Colonic mucosa (tissue), 4 donors: ENCODE measurements around the gene HNRNPUL1. TPM values are rescaled to one million over a fixed set of nuclear protein-coding genes. Genes with fewer than 3 reads are reported as not detected.

Experiments used
- DNase-seq: peaks from one replicate; pipeline ENCODE4 v3.0.0-alpha.2; 2020
- H3K27ac ChIP-seq: fragments of 200-600 bp; one replicate; pipeline ENCODE4 v1.8.0; 2021
- H3K27me3 ChIP-seq: fragments of 200-600 bp; one replicate; pipeline ENCODE4 v1.8.0; 2021
- H3K36me3 ChIP-seq: fragments of 200-600 bp; one replicate; pipeline ENCODE4 v1.8.0; 2021
- H3K4me1 ChIP-seq: fragments of 200-600 bp; one replicate; pipeline ENCODE4 v1.8.0; 2021; ENCODE audit warnings: mild to moderate bottlenecking
- H3K4me3 ChIP-seq: fragments of 200-600 bp; one replicate; pipeline ENCODE4 v1.8.0; 2021
- H3K9ac ChIP-seq, 2 donors: one replicate each; pipeline ENCODE4 v1.7.0; 2013; ENCODE audit warnings: control low read depth in 2 of 2, low read depth in 2 of 2, low read length in 2 of 2
- H3K9me3 ChIP-seq: fragments of 200-600 bp; one replicate; pipeline ENCODE4 v1.8.0; 2021
- CTCF ChIP-seq: fragments of 200-600 bp; IDR thresholded peaks from one replicate; pipeline ENCODE4 v1.8.0; 2022; ENCODE audit warnings: antibody characterized with exemption, mild to moderate bottlenecking
- intact Hi-C: fragments of 100-400 bp; cut with DNase I; formaldehyde crosslinking; loops from one replicate; pipeline ENCODE4 v1.14.1; 2022
- total RNA-seq, 2 donors: library from RNA; stranded (reverse); fragmentation: NEBNext Ultra II Directional in 1 of 2; extraction: Animal tissue kit (Norgen Biotek cat#: 25700) in 1 of 2; gene quantifications; one replicate each; pipeline ENCODE4 v1.2.1, GENCODE V29; 2021
- donor health status: healthy.
- donor health status: DM: no; HTN: no; CAD: no.
- donor health status: DM: no; HTN: no; CAD: no.

The HNRNPUL1 gene
- total RNA-seq, 2 donors from 2014 or later, result 179 to 233 TPM

GRCh38 chr19:41261474-41262190 is 2.5 kb upstream of the HNRNPUL1 start:
- Histone ChIP-seq H3K4me3 (peak overlapping the region; percentile 48), H3K27ac (peak overlapping the region; percentile 98), H3K36me3 (no peaks in the 10 kb centered on the region), H3K27me3 (no peaks in the 10 kb centered on the region), H3K9me3 (no peaks in the 10 kb centered on the region), H3K4me1 (peaks cover 6% of the 10 kb centered on the region), H3K9ac (peak overlapping the region; percentile 39 to 100)
- intact Hi-C loops, result loop anchor here (2.0 kb wide), 1 partner anchor 57 kb away; no protein-coding TSS in a partner anchor
- peak; percentile 22 for DNase-seq
- no peak for TF ChIP-seq CTCF

DNA sequence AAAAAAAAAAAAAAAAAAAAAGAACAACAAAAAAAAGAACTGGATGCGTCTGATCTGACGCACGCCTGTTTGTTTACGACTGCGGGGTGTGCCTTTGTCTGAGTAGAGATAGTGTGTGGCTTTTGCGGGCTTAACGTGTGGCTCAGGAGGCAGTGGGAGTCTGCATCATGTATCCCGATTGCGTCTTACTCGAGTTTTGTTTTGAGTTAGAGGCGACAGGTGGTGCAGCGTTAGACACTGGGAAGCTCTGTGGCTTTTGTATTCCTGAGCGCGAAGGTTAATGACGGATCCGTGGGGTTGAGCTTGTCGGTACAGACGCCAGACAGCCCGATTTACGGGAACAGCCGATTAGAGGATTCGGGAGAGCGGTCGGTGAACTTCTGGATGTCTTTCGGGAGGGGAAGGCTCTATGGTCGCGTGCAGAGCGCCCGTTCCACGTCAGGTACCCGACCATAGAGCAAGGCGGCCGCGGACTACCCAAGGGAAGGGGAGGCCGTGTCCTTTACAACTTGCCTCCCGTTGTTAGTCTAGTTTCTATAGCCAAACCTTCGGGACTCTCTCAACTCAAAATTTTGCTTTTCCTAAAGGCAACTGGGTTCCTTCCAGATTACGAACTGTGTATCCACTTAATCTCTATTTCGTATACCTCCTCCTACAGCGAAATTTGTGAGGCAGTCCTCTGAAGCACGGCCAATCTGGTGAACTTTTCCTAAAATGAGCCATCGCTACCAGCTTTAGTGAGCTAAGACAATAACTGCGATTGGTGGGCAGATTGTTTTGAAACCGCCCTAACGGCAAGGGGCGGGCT is 926 bp upstream of the HNRNPUL1 start:
- Histone ChIP-seq H3K36me3 (peaks cover 4% of the 10 kb centered on the region), H3K4me1 (peaks cover 7% of the 10 kb centered on the region), H3K27ac (peak overlapping the region; percentile 98), H3K4me3 (peak overlapping the region; percentile 48), H3K27me3 (no peaks in the 10 kb centered on the region), H3K9me3 (no peaks in the 10 kb centered on the region), H3K9ac (peak overlapping the region; percentile 67 to 100)
- DNase-seq, result peak; percentile 79
- no peak for TF ChIP-seq CTCF
- intact Hi-C loops, result no loop called here

- intact Hi-C loops, result loop anchor here (5.0 kb wide), 1 partner anchor 43 kb away; no protein-coding TSS in a partner anchor
Measured at GRCh38 chr19:41264581-41265394, 616 bp downstream of the HNRNPUL1 start.

GRCh38 chr19:41265395-41266153 is 1.4 kb downstream of the HNRNPUL1 start:
- Histone ChIP-seq H3K36me3 (peaks cover 27% of the 10 kb centered on the region), H3K27ac (peak overlapping the region; percentile 99), H3K27me3 (no peaks in the 10 kb centered on the region), H3K4me3 (peak overlapping the region; percentile 99), H3K9me3 (no peaks in the 10 kb centered on the region), H3K4me1 (peaks cover 7% of the 10 kb centered on the region), H3K9ac (peak overlapping the region; percentile 95 to 100)
- intact Hi-C loops, result loop anchor here (5.0 kb wide), 1 partner anchor 42 kb away; no protein-coding TSS in a partner anchor
- peak; percentile 38 for DNase-seq
- TF ChIP-seq CTCF, result no peak

More at GRCh38 chr19:41264581-41265394, 616 bp downstream of the HNRNPUL1 start:
- peaks cover 7% of the 10 kb centered on the region for H3K4me1 ChIP-seq
- H3K27ac ChIP-seq, result peak overlapping the region; percentile 99
- H3K36me3 ChIP-seq, result peaks cover 19% of the 10 kb centered on the region
- no peak for TF ChIP-seq CTCF
- peak; percentile 51 for DNase-seq
- peak overlapping the region; percentile 99 for H3K4me3 ChIP-seq
- H3K27me3 ChIP-seq, result no peaks in the 10 kb centered on the region
- peak overlapping the region; percentile 95 to 100 for H3K9ac ChIP-seq
- no peaks in the 10 kb centered on the region for H3K9me3 ChIP-seq
